Measurements from ENCODE around the gene INCENP. TPM values are rescaled to one million over a fixed set of nuclear protein-coding genes. Genes with fewer than 3 reads are reported as not detected.
A peak's percentile ranks its signal among the peaks of the same experiment; 100 is the strongest.

The INCENP gene
- total and polyA plus RNA-seq, 11 donors: 2.0 to 22.8 (median 12.5) TPM

GRCh38 chr11:62148271-62148980, 24.6 kb downstream of the INCENP start:
- Histone ChIP-seq H3K27me3 (no peaks in the 10 kb centered on the region), H3K9me3 (no peaks in the 10 kb centered on the region), H3K4me1 (peaks cover 0 to 14% (median 3%) of the 10 kb centered on the region in 12 donors), H3K36me3 (peaks cover 0 to 78% (median 67%) of the 10 kb centered on the region in 9 donors), H3K27ac (no peak overlapping the region), H3K4me3 (no peak overlapping the region)
- intact Hi-C loops (cut with DNase I): no loop called here
- ATAC-seq (no peak), DNase-seq (peak in 1 of 5 donors; percentile 11)
- TF ChIP-seq CTCF (IDR thresholded peaks at IDR 0.05) (no peak), POLR2A (IDR thresholded peaks at IDR 0.05) (no peak)
- 85 to 94% (median 88%) methylated on average over 10 of the region's 10 CpGs for WGBS, 4 donors

GRCh38 chr11:62149986-62150886, 26.4 kb downstream of the INCENP start:
- DNase-seq (peak in 1 of 5 donors; percentile 12), ATAC-seq (peak in 1 of 4 donors; percentile 9)
- Histone ChIP-seq H3K9me3 (no peaks in the 10 kb centered on the region), H3K4me3 (no peak overlapping the region), H3K36me3 (peaks cover 0 to 73% (median 56%) of the 10 kb centered on the region in 9 donors), H3K27me3 (no peaks in the 10 kb centered on the region), H3K4me1 (peaks cover 0 to 14% (median 3%) of the 10 kb centered on the region in 12 donors), H3K27ac (no peak overlapping the region)
- intact Hi-C loops (cut with DNase I): no loop called here
- 89 to 95% (median 93%) methylated on average over 13 to 17 of the region's 17 CpGs for WGBS, 4 donors
- TF ChIP-seq CTCF (IDR thresholded peaks at IDR 0.05): no peak
- no peak for TF ChIP-seq POLR2A (IDR thresholded peaks at IDR 0.05)

- TF ChIP-seq CTCF (IDR thresholded peaks at IDR 0.05): no peak
- TF ChIP-seq POLR2A (IDR thresholded peaks at IDR 0.05): no peak
- Histone ChIP-seq H3K36me3 (peaks cover 0 to 65% (median 48%) of the 10 kb centered on the region in 9 donors), H3K27me3 (no peaks in the 10 kb centered on the region), H3K4me1 (peaks cover 0 to 14% (median 3%) of the 10 kb centered on the region in 12 donors), H3K9me3 (no peaks in the 10 kb centered on the region), H3K4me3 (no peak overlapping the region), H3K27ac (no peak overlapping the region)
- DNase-seq (peak in 1 of 5 donors; percentile 15), ATAC-seq (peak in 3 of 4 donors; percentile 13 to 18 (median 16))
- intact Hi-C loops (cut with DNase I): no loop called here
- 77 to 84% (median 81%) methylated on average over 8 to 10 of the region's 10 CpGs for WGBS, 4 donors
These were observed 27.3 kb downstream of the INCENP start for GRCh38 chr11:62150887-62151736.

Data from heart left ventricle (tissue), 16 donors.